ENCODE data around the gene ZRSR2. TPM values are rescaled to one million over a fixed set of nuclear protein-coding genes. Genes with fewer than 3 reads are reported as not detected.

The ZRSR2 gene
- total RNA-seq, 2 experiments from 2014 or later, result 16.5 to 17.2 TPM

GRCh38 chrX:15838017-15838416, 47.7 kb downstream of the ZRSR2 start:
- Mint-ChIP-seq H3K36me3 (ENCODE audit: low read depth) (peaks cover 3% of the 10 kb centered on the region), H3K27me3 (no peaks in the 10 kb centered on the region), H3K4me3 (no peak overlapping the region), H3K27ac (no peak overlapping the region), H3K9me3 (no peaks in the 10 kb centered on the region), H3K4me1 (peaks cover 2% of the 10 kb centered on the region)
- POLR2A ChIA-PET, result no interaction called here
- no peak for DNase-seq
- CTCF ChIA-PET, result interaction anchor here (0.9 kb wide), 1 partner anchor 10 kb away, joined by 3 read pairs; no protein-coding TSS in a partner anchor

- Mint-ChIP-seq H3K27ac (no peak overlapping the region), H3K4me3 (no peak overlapping the region), H3K36me3 (ENCODE audit: low read depth) (peaks cover 11% of the 10 kb centered on the region), H3K4me1 (no peaks in the 10 kb centered on the region), H3K9me3 (no peaks in the 10 kb centered on the region), H3K27me3 (no peaks in the 10 kb centered on the region)
- no peak for DNase-seq
- ChIA-PET CTCF (interaction anchor here (0.7 kb wide), 1 partner anchor 513 kb away, joined by 3 read pairs; no protein-coding TSS in a partner anchor), POLR2A (no interaction called here)
These were observed 51.7 kb downstream of the ZRSR2 start for GRCh38 chrX:15841853-15842516.

GRCh38 chrX:15843960-15844359, 53.7 kb downstream of the ZRSR2 start:
- H3K27me3 Mint-ChIP-seq, result no peaks in the 10 kb centered on the region
- peaks cover 11% of the 10 kb centered on the region for H3K36me3 Mint-ChIP-seq (ENCODE audit: low read depth)
- ChIA-PET POLR2A (no interaction called here), CTCF (no interaction called here)
- H3K4me3 Mint-ChIP-seq, result no peak overlapping the region
- no peaks in the 10 kb centered on the region for H3K4me1 Mint-ChIP-seq
- no peak overlapping the region for H3K27ac Mint-ChIP-seq
- no peaks in the 10 kb centered on the region for H3K9me3 Mint-ChIP-seq
- DNase-seq, result no peak

GRCh38 chrX:15848576-15848975, 58.3 kb downstream of the ZRSR2 start:
- Mint-ChIP-seq H3K4me1 (peaks cover 21% of the 10 kb centered on the region), H3K36me3 (ENCODE audit: low read depth) (peaks cover 30% of the 10 kb centered on the region), H3K27me3 (no peaks in the 10 kb centered on the region), H3K9me3 (no peaks in the 10 kb centered on the region), H3K4me3 (no peak overlapping the region), H3K27ac (no peak overlapping the region)
- DNase-seq, result no peak
- POLR2A ChIA-PET, result no interaction called here
- CTCF ChIA-PET, result interaction anchor here (1.0 to 1.1 kb wide), 2 partner anchors 11 to 55 kb away, joined by 3 read pairs; no protein-coding TSS in a partner anchor

GRCh38 chrX:15849555-15849954, 59.3 kb downstream of the ZRSR2 start:
- ChIA-PET CTCF (interaction anchor here (0.7 kb wide), 1 partner anchor 14 kb away, joined by 3 read pairs; no protein-coding TSS in a partner anchor), POLR2A (no interaction called here)
- Mint-ChIP-seq H3K4me3 (no peak overlapping the region), H3K27me3 (no peaks in the 10 kb centered on the region), H3K4me1 (peaks cover 23% of the 10 kb centered on the region), H3K36me3 (ENCODE audit: low read depth) (peaks cover 26% of the 10 kb centered on the region), H3K9me3 (no peaks in the 10 kb centered on the region), H3K27ac (no peak overlapping the region)
- DNase-seq, result no peak

GRCh38 chrX:15853586-15854079, 63.3 kb downstream of the ZRSR2 start:
- H3K4me3 Mint-ChIP-seq, result peak overlapping the region; percentile 72
- POLR2A ChIA-PET, result no interaction called here
- H3K9me3 Mint-ChIP-seq, result no peaks in the 10 kb centered on the region
- H3K36me3 Mint-ChIP-seq (ENCODE audit: low read depth), result peaks cover 20% of the 10 kb centered on the region
- CTCF ChIA-PET, result no interaction called here
- H3K4me1 Mint-ChIP-seq, result peaks cover 33% of the 10 kb centered on the region
- DNase-seq, result no peak
- no peaks in the 10 kb centered on the region for H3K27me3 Mint-ChIP-seq
- H3K27ac Mint-ChIP-seq, result peak overlapping the region; percentile 73

GRCh38 chrX:15854080-15854655, 63.9 kb downstream of the ZRSR2 start:
- Mint-ChIP-seq H3K4me3 (peak overlapping the region; percentile 72), H3K27ac (peak overlapping the region; percentile 73), H3K9me3 (no peaks in the 10 kb centered on the region), H3K4me1 (peaks cover 33% of the 10 kb centered on the region), H3K36me3 (ENCODE audit: low read depth) (peaks cover 20% of the 10 kb centered on the region), H3K27me3 (no peaks in the 10 kb centered on the region)
- ChIA-PET CTCF (interaction anchor here (0.8 kb wide), 1 partner anchor 9 kb away, joined by 3 read pairs; no protein-coding TSS in a partner anchor), POLR2A (interaction anchor here (0.8 to 1.0 kb wide), 2 partner anchors 65 to 135 kb away, joined by 3 read pairs; no protein-coding TSS in a partner anchor)
- peak; percentile 32 for DNase-seq

- Mint-ChIP-seq H3K36me3 (ENCODE audit: low read depth) (peaks cover 13% of the 10 kb centered on the region), H3K4me1 (peaks cover 30% of the 10 kb centered on the region), H3K4me3 (peak within 1 kb of the TSS; percentile 86), H3K27ac (peak within 1 kb of the TSS; percentile 97), H3K27me3 (no peaks in the 10 kb centered on the region), H3K9me3 (no peaks in the 10 kb centered on the region)
- CTCF ChIA-PET, result interaction anchor here (0.7 to 1.9 kb wide), 4 partner anchors 9 to 102 kb away, joined by 3 to 4 read pairs (median 3); no protein-coding TSS in a partner anchor
- DNase-seq, result peak; percentile 89
- POLR2A ChIA-PET, result interaction anchor here (0.6 to 1.0 kb wide), 3 partner anchors 65 to 255 kb away, joined by 3 to 4 read pairs (median 3); no protein-coding TSS in a partner anchor
These were observed 64.7 kb downstream of the ZRSR2 start, which contains the start of gene AP1S2 for GRCh38 chrX:15854712-15855567. AP1S2 (minus strand) TSS chrX:15854813; CDS start chrX:15852524, 2,289 bp downstream.

- peaks cover 29% of the 10 kb centered on the region for H3K4me1 Mint-ChIP-seq
These were observed 65.4 kb downstream of the ZRSR2 start for GRCh38 chrX:15855568-15856221.

GRCh38 chrX:15856222-15856587, 65.9 kb downstream of the ZRSR2 start:
- Mint-ChIP-seq H3K27ac (peak overlapping the region; percentile 71), H3K36me3 (ENCODE audit: low read depth) (peaks cover 8% of the 10 kb centered on the region), H3K27me3 (no peaks in the 10 kb centered on the region), H3K9me3 (no peaks in the 10 kb centered on the region), H3K4me1 (peaks cover 25% of the 10 kb centered on the region), H3K4me3 (no peak overlapping the region)
- DNase-seq, result no peak
- ChIA-PET POLR2A (no interaction called here), CTCF (interaction anchor here (1.0 to 1.9 kb wide), 4 partner anchors 9 to 841 kb away, joined by 3 to 4 read pairs (median 4); no protein-coding TSS in a partner anchor)

More at GRCh38 chrX:15855568-15856221, 65.4 kb downstream of the ZRSR2 start:
- H3K27ac Mint-ChIP-seq, result peak overlapping the region; percentile 97
- H3K4me3 Mint-ChIP-seq, result peak overlapping the region; percentile 86
- ChIA-PET CTCF (interaction anchor here (1.0 to 1.9 kb wide), 4 partner anchors 13 to 842 kb away, joined by 3 to 4 read pairs (median 4); no protein-coding TSS in a partner anchor), POLR2A (interaction anchor here (0.6 kb wide), 1 partner anchor 254 kb away, joined by 4 read pairs; no protein-coding TSS in a partner anchor)
- no peaks in the 10 kb centered on the region for H3K9me3 Mint-ChIP-seq
- peaks cover 11% of the 10 kb centered on the region for H3K36me3 Mint-ChIP-seq (ENCODE audit: low read depth)
- H3K27me3 Mint-ChIP-seq, result no peaks in the 10 kb centered on the region
- DNase-seq, result no peak

- Mint-ChIP-seq H3K4me1 (peaks cover 23% of the 10 kb centered on the region), H3K9me3 (no peaks in the 10 kb centered on the region), H3K4me3 (no peak overlapping the region), H3K27ac (peak overlapping the region; percentile 71), H3K27me3 (peaks cover 3% of the 10 kb centered on the region), H3K36me3 (ENCODE audit: low read depth) (peaks cover 5% of the 10 kb centered on the region)
- CTCF ChIA-PET, result interaction anchor here (1.0 to 1.9 kb wide), 4 partner anchors 9 to 841 kb away, joined by 3 to 4 read pairs (median 4); no protein-coding TSS in a partner anchor
- no peak for DNase-seq
- POLR2A ChIA-PET, result no interaction called here
These were observed 66.4 kb downstream of the ZRSR2 start for GRCh38 chrX:15856636-15857035.

GRCh38 chrX:15858051-15858450, 67.8 kb downstream of the ZRSR2 start:
- peaks cover 3% of the 10 kb centered on the region for H3K27me3 Mint-ChIP-seq
- no peak overlapping the region for H3K4me3 Mint-ChIP-seq
- peaks cover 17% of the 10 kb centered on the region for H3K4me1 Mint-ChIP-seq
- H3K36me3 Mint-ChIP-seq (ENCODE audit: low read depth), result no peaks in the 10 kb centered on the region
- no peak overlapping the region for H3K27ac Mint-ChIP-seq
- no peak for DNase-seq
- H3K9me3 Mint-ChIP-seq, result no peaks in the 10 kb centered on the region
- CTCF ChIA-PET, result no interaction called here
- POLR2A ChIA-PET, result no interaction called here
